K562 (cell line): ENCODE data around the gene KATNAL1. TPM values are rescaled to one million over a fixed set of nuclear protein-coding genes. Genes with fewer than 3 reads are reported as not detected.

ENCODE experiments used
- ATAC-seq: fragments of 200-7000 bp; cut with Tn5 transposase; 3 replicates; pipeline ENCODE4 v1.9.1; 2020; ENCODE audit warnings: moderate library complexity
- BruUV-seq: library from RNA; stranded (reverse); fragments of 400-500 nt; replicated peaks from 2 replicates; lab custom pipeline; 2021; lab: Mats Ljungman, UMichigan
- CTCF ChIA-PET: fragments of 300-600 bp; formaldehyde crosslinking; extraction: SDS; loops from one replicate; lab custom pipeline; 2021; ENCODE audit warnings: low intra/inter-chr PET ratio; lab: Yijun Ruan, JAX
- POLR2A ChIA-PET: fragments of 300-600, 350-650 bp; sonication (Branson Sonifier 250); formaldehyde crosslinking; extraction: SDS; loops from one replicate; lab custom pipeline; 2021; ENCODE audit warnings: antibody characterized with exemption, inconsistent platforms; lab: Yijun Ruan, JAX
- DNase-seq, 4 experiments: peaks; one replicate each; pipeline versions ENCODE4 v3.0.0 to v3.0.0-alpha.2; 2011 to 2018; ENCODE audit warnings: low spot score in 3 of 4, mixed read lengths in 3 of 4; ENCODE audit errors: extremely low read depth in 1 of 4
- FAIRE-seq: peaks from 2 replicates; lab custom pipeline; 2011; peaks lifted over from hg19 to GRCh38; lab: Jason Lieb, UNC
- H2AFZ ChIP-seq: 2 replicates; pipeline ENCODE4 v1.6.0; 2011; ENCODE audit warnings: low read depth, low read length, control low read depth, inconsistent platforms
- H3K27ac ChIP-seq: fragments of 200-600 bp; 3 replicates; pipeline ENCODE4 v1.8.0; 2011; ENCODE audit warnings: low read depth, mild to moderate bottlenecking, control low read depth, inconsistent platforms, low read length, moderate library complexity, mixed read lengths; ENCODE audit errors: extremely low read depth
- H3K27me3 ChIP-seq, 2 experiments: fragments of 300-600 bp in 1 of 2; 2 replicates in 1 of 2; 3 replicates in 1 of 2; pipeline versions ENCODE4 v1.6.0 to v1.8.0; 2011; ENCODE audit warnings: inconsistent platforms in 2 of 2, low read length in 2 of 2, mild to moderate bottlenecking in 1 of 2, mixed read lengths in 1 of 2, moderate library complexity in 1 of 2; ENCODE audit not compliant: control insufficient read depth in 2 of 2, insufficient read depth in 2 of 2
- H3K36me3 ChIP-seq: fragments of 300-600 bp; 3 replicates; pipeline ENCODE4 v1.8.0; 2011; ENCODE audit warnings: mild to moderate bottlenecking, low read length, inconsistent platforms; ENCODE audit not compliant: control insufficient read depth, insufficient read depth
- H3K4me1 ChIP-seq, 2 experiments: fragments of 200-600 bp in 1 of 2; replicated peaks in 1 of 2; 2 replicates in 1 of 2; 3 replicates in 1 of 2; pipeline versions ENCODE4 v1.5.1 to v1.8.0; 2011; ENCODE audit warnings: inconsistent platforms in 2 of 2, low read length in 2 of 2, mild to moderate bottlenecking in 1 of 2, mixed read lengths in 1 of 2, moderate library complexity in 1 of 2; ENCODE audit not compliant: control insufficient read depth in 2 of 2, insufficient read depth in 2 of 2
- H3K4me2 ChIP-seq: 2 replicates; pipeline ENCODE4 v1.6.1; 2011; ENCODE audit warnings: low read length, control low read depth, inconsistent platforms, mixed read lengths; ENCODE audit not compliant: insufficient read depth
- H3K4me3 ChIP-seq: fragments of 200-600 bp; sonication (generic), shearing (Covaris generic); 2 replicates; pipeline ENCODE4 v1.5.1; 2016; ENCODE audit warnings: control low read depth, inconsistent platforms
- H3K79me2 ChIP-seq: fragments of 200-600 bp; 3 replicates; pipeline ENCODE4 v1.8.0; 2011; ENCODE audit warnings: low read length, inconsistent platforms; ENCODE audit not compliant: control insufficient read depth, insufficient read depth
- H3K9ac ChIP-seq, 2 experiments: 2 replicates each; pipeline versions ENCODE4 v1.6.0 to v1.6.1; 2011; ENCODE audit warnings: low read depth in 2 of 2, low read length in 2 of 2, control low read depth in 1 of 2, inconsistent platforms in 1 of 2, mild to moderate bottlenecking in 1 of 2, mixed read lengths in 1 of 2; ENCODE audit not compliant: insufficient read depth in 1 of 2
- H3K9me1 ChIP-seq: one replicate; pipeline ENCODE4 v1.6.0; 2011; ENCODE audit warnings: inconsistent platforms, mild to moderate bottlenecking, low read length, moderate library complexity; ENCODE audit not compliant: control insufficient read depth, insufficient read depth
- H3K9me3 ChIP-seq: replicated peaks from 2 replicates; pipeline ENCODE4 v1.5.1; 2011; ENCODE audit warnings: low read depth, low read length, inconsistent platforms; ENCODE audit not compliant: control insufficient read depth, insufficient read depth
- H4K20me1 ChIP-seq: replicated peaks from 2 replicates; pipeline ENCODE4 v1.6.1; 2011; ENCODE audit warnings: low read length, inconsistent platforms, mixed read lengths; ENCODE audit not compliant: control insufficient read depth, insufficient read depth
- BMI1 ChIP-seq: fragments of 150-350 bp; IDR thresholded peaks from 2 replicates; pipeline ENCODE4 v1.6.1; 2014; ENCODE audit warnings: low read length
- DACH1 ChIP-seq: fragments of 450-650 bp; IDR thresholded peaks from 2 replicates; pipeline ENCODE4 v1.6.1; 2018; ENCODE audit not compliant: partially characterized antibody
- EP300 ChIP-seq: IDR thresholded peaks from 2 replicates; pipeline ENCODE4 v1.6.1; 2012; ENCODE audit warnings: low read length, improper control_type of control experiment
- FIP1L1 ChIP-seq: fragments of 200-400 bp; formaldehyde crosslinking; IDR thresholded peaks from 2 replicates; pipeline ENCODE4 v1.6.1; 2018; ENCODE audit warnings: mild to moderate bottlenecking, low read depth, low read length; ENCODE audit not compliant: poor library complexity, severe bottlenecking
- HCFC1 ChIP-seq: IDR thresholded peaks from 2 replicates; pipeline ENCODE4 v1.6.1; 2012; ENCODE audit warnings: low read depth, low read length, improper control_type of control experiment
- MEF2D ChIP-seq: conservative IDR thresholded peaks from 2 replicates; pipeline ENCODE4 v1.6.1; 2016; ENCODE audit warnings: low read depth, missing genetic modification characterization, missing compliant biosample characterization
- RB1 ChIP-seq: fragments of 450-650 bp; IDR thresholded peaks from 2 replicates; pipeline ENCODE4 v1.6.1; 2017; ENCODE audit warnings: low read depth, mild to moderate bottlenecking
- ZBTB17 ChIP-seq: fragments of 450-650 bp; formaldehyde crosslinking; IDR thresholded peaks from 2 replicates; pipeline ENCODE4 v1.4.0; 2020; ENCODE audit warnings: mild to moderate bottlenecking
- ZNF175 ChIP-seq: fragments of 200-800 bp; sonication (Bioruptor generic); IDR thresholded peaks from 2 replicates; pipeline ENCODE4 v1.6.1; 2016; ENCODE audit warnings: low read depth, mild to moderate bottlenecking, missing genetic modification characterization, missing compliant biosample characterization
- ZNF431 ChIP-seq: sonication (generic); formaldehyde crosslinking; IDR thresholded peaks from 2 replicates; pipeline ENCODE4 v1.8.0; 2022; ENCODE audit warnings: mild to moderate bottlenecking, missing genetic modification reagents
- ZNF444 ChIP-seq: fragments of 250-450 bp; sonication (Bioruptor Pico); IDR thresholded peaks from 2 replicates; pipeline ENCODE4 v1.4.0; 2020; ENCODE audit warnings: mild to moderate bottlenecking, moderate library complexity
- WGBS: fragments of 100-300 bp; shearing (Covaris generic); methylation state at CpG from one replicate; pipeline ENCODE4 v1.1.6; 2016; ENCODE audit warnings: low coverage, mixed read lengths; ENCODE audit not compliant: insufficient coverage; ENCODE audit errors: missing lambda C conversion rate; 5-methylcytosine and 5-hydroxymethylcytosine counted together
- in situ Hi-C: fragments of 300-500 bp; cut with MboI; formaldehyde crosslinking; loops from 4 replicates; pipeline ENCODE4 v1.15.0; 2018; ENCODE audit warnings: inconsistent platforms, mixed read lengths
- intact Hi-C: fragments of 100-400 bp; cut with micrococcal nuclease; formaldehyde crosslinking; loops from 2 replicates; pipeline ENCODE4 v1.14.2; 2022
- polyA plus RNA-seq, 8 experiments: library from polyadenylated mRNA; depleted of rRNA in 4 of 8; stranded (reverse) in 5 of 8; unstranded in 3 of 8; fragments of >200 nt; fragmentation: Nextera tagmentation in 2 of 8; fragmentation: Illumina TruSeq in 1 of 8; extraction: Ambion mirVana in 2 of 8; extraction: Trizol in 1 of 8; gene quantifications; 2 replicates each; pipeline versions ENCODE4 v1.2.1 to v1.2.3, GENCODE V29; 2011 to 2014; ENCODE audit warnings: inconsistent platforms in 1 of 8, missing spikeins in 1 of 8
- total RNA-seq, 7 experiments: library from RNA; depleted of rRNA in 6 of 7; stranded (reverse); fragments of >200 nt in 6 of 7; fragmentation: Illumina TruSeq in 2 of 7; extraction: Trizol in 2 of 7; gene quantifications; 2 replicates each; pipeline versions ENCODE4 v1.2.1 to v1.2.3, GENCODE V29; 2011 to 2021; ENCODE audit warnings: low replicate concordance in 1 of 7
- TF ChIP-seq, protein P1 (sequence below): fragments of 450-650 bp; formaldehyde crosslinking; IDR thresholded peaks from 2 replicates; pipeline ENCODE4 v1.4.0; 2020; ENCODE audit warnings: mild to moderate bottlenecking, moderate library complexity
- TF ChIP-seq, protein P2 (sequence below): fragments of 450-650 bp; IDR thresholded peaks from 2 replicates; pipeline ENCODE4 v1.6.1; 2016

The KATNAL1 gene
- total and polyA plus RNA-seq, 9 of the 15 experiments (the other 6 are each of a cell fraction or from before 2014, with no cell fraction given): 2.5 to 8.2 (median 5.5) TPM

- in situ Hi-C loops (no loop called here), intact Hi-C loops (no loop called here)
- CTCF ChIA-PET: no interaction called here
- Histone ChIP-seq H3K27ac (no peak overlapping the region), H3K9me1 (no peaks in the 10 kb centered on the region), H3K79me2 (peaks cover 2% of the 10 kb centered on the region; the same call in 2 of the 3 replicates), H3K9ac (no peak overlapping the region), H3K27me3 (no peaks in the 10 kb centered on the region), H2AFZ (no peak overlapping the region), H3K36me3 (no peaks in the 10 kb centered on the region), H3K4me2 (no peak overlapping the region), H3K4me3 (no peak overlapping the region), H4K20me1 (no peaks in the 10 kb centered on the region), H3K4me1 (peaks cover 0 to 16% of the 10 kb centered on the region in 2 experiments; a peak in 2 of 5 replicates), H3K9me3 (no peaks in the 10 kb centered on the region)
- ATAC-seq (no peak), DNase-seq (no peak), FAIRE-seq (no peak)
- TF ChIP-seq HCFC1 (no peak), MEF2D (tag) (no peak)
- TF ChIP-seq, protein P1, sequence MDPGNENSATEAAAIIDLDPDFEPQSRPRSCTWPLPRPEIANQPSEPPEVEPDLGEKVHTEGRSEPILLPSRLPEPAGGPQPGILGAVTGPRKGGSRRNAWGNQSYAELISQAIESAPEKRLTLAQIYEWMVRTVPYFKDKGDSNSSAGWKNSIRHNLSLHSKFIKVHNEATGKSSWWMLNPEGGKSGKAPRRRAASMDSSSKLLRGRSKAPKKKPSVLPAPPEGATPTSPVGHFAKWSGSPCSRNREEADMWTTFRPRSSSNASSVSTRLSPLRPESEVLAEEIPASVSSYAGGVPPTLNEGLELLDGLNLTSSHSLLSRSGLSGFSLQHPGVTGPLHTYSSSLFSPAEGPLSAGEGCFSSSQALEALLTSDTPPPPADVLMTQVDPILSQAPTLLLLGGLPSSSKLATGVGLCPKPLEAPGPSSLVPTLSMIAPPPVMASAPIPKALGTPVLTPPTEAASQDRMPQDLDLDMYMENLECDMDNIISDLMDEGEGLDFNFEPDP (CRISPR knock-in tag): no peak
- POLR2A ChIA-PET: no interaction called here
- BruUV-seq: no TSS peak
- 69% methylated on average over 1 of the region's 1 CpG for WGBS
Observed at GRCh38 chr13:30312904-30313303, 5.6 kb upstream of the KATNAL1 start.

GRCh38 chr13:30308548-30308947 is 1.2 kb upstream of the KATNAL1 start:
- H3K4me2 ChIP-seq: peak overlapping the region; percentile 53; the same call in 1 of the 2 replicates
- H3K36me3 ChIP-seq: no peaks in the 10 kb centered on the region
- H4K20me1 ChIP-seq: no peaks in the 10 kb centered on the region
- peak overlapping the region; percentile 82 for H3K4me3 ChIP-seq
- ATAC-seq (peak; percentile 61), FAIRE-seq (peak; percentile 90), DNase-seq (peak; percentile 38 to 88 (median 56))
- peak overlapping the region; percentile 91 for H3K27ac ChIP-seq
- peak overlapping the region; percentile 94 for H2AFZ ChIP-seq
- WGBS: 0% methylated on average over 4 of the region's 4 CpGs
- peak overlapping the region in 1 of 2 experiments; percentile 84; a peak in 2 of 4 replicates for H3K9ac ChIP-seq
- peaks cover 39% of the 10 kb centered on the region for H3K79me2 ChIP-seq
- no TSS peak for BruUV-seq
- no peaks in the 10 kb centered on the region for H3K9me3 ChIP-seq
- H3K4me1 ChIP-seq: peaks cover 5 to 27% of the 10 kb centered on the region in 2 experiments; a peak in 4 of 5 replicates
- no peaks in the 10 kb centered on the region for H3K9me1 ChIP-seq
- H3K27me3 ChIP-seq: no peaks in the 10 kb centered on the region
- in situ Hi-C loops: no loop called here
- intact Hi-C loops: loop anchor here (5.0 kb wide), 1 partner anchor 159 kb away; the partner anchor contains the start of gene HMGB1
- POLR2A ChIA-PET: interaction anchor here (1.4 to 3.1 kb wide), 3 partner anchors 10 to 38 kb away, joined by 3 to 16 read pairs (median 6); no protein-coding TSS in a partner anchor
- CTCF ChIA-PET: no interaction called here
- no peak for TF ChIP-seq ZNF175 (CRISPR knock-in tag)
- TF ChIP-seq, protein P2, sequence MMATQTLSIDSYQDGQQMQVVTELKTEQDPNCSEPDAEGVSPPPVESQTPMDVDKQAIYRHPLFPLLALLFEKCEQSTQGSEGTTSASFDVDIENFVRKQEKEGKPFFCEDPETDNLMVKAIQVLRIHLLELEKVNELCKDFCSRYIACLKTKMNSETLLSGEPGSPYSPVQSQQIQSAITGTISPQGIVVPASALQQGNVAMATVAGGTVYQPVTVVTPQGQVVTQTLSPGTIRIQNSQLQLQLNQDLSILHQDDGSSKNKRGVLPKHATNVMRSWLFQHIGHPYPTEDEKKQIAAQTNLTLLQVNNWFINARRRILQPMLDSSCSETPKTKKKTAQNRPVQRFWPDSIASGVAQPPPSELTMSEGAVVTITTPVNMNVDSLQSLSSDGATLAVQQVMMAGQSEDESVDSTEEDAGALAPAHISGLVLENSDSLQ: 0 out of 2 replicates have a peak, but pooled peaks have one; percentile 17
- no peak for TF ChIP-seq DACH1
- no peak for TF ChIP-seq ZNF431 (CRISPR knock-in tag)
- TF ChIP-seq EP300: peak; percentile 53; the same call in 1 of the 2 replicates
- TF ChIP-seq BMI1: no peak
- TF ChIP-seq ZBTB17 (CRISPR knock-in tag): no peak
- TF ChIP-seq FIP1L1: no peak
- TF ChIP-seq RB1: no peak
- no peak for TF ChIP-seq ZNF444 (CRISPR knock-in tag)
